ENCODE results near the gene TRMT10B.

TRMT10B gene

DNA sequence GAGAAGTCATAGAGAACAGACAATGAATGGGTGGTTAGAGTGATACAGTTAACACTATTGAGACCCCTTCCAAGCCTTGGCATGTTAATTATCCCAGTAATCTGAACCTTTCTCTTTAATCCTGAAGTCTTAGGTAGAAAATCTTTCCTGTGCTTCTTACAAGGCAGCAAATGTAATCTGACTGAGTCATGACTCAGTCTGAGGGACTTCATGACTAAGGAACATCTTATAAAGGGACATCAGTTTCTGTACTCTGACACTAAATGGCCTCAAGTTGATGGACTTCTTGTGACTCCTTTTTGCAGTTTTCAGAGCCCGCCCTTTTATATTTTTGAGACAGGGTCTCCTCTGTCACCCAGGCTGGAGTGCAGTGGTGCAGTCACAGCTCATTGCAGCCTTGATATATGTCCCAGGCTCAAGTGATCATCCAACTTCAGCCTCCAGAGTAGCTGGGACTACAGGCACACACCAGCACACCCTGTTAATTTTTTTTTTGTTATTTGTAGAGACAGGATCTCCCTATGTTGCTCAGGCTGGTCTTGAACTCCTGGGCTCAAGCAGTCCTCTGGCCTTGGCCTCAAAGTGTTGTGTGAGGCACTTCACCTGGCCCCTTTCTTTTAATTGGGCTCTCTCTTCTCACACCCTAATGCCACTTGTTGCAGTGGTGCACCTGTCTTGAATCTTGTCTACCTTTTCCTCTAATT lies 21.8 kb downstream of the TRMT10B start:
- Histone ChIP-seq H3K4me1 (ENCODE audit: control insufficient read depth, insufficient read depth, low read length) (no peaks in the 10 kb centered on the region), H3K9me3 (ENCODE audit: control insufficient read depth in 2 of 2, low read length in 2 of 2) (no peaks in the 10 kb centered on the region), H3K4me3 (ENCODE audit: low read length in 2 of 2) (no peak overlapping the region), H3K27ac (ENCODE audit: low read length) (no peak overlapping the region), H3K27me3 (ENCODE audit: control insufficient read depth in 1 of 2, insufficient read depth in 2 of 2, low read length in 2 of 2) (no peaks in the 10 kb centered on the region), H3K9ac (ENCODE audit: low read length in 2 of 2) (no peak overlapping the region), H3K36me3 (ENCODE audit: control insufficient read depth in 2 of 2, insufficient read depth in 2 of 2, low read length in 2 of 2) (peaks cover 29 to 31% of the 10 kb centered on the region in 2 donors)

DNA sequence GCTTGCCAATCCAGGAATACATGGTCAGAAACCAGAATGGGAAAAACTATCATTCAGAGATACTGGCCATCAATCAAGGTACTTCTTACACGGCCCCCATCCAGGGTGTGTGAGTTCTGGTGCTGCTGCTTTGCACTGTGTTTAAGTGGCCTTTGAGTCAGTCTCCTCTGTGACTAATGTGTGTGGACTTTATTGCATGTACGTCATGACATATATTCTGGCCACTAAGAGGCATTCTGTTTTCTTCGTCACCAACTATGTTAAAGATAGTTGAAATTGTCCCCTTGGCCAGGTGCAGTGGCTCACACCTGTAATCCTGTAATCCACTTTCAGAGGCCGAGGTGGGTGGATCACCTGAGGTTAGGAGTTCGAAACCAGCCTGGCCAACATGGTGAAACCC lies 22.7 kb downstream of the TRMT10B start:
- no peak overlapping the region for H3K9ac ChIP-seq (ENCODE audit: low read length in 2 of 2)
- no peaks in the 10 kb centered on the region for H3K4me1 ChIP-seq (ENCODE audit: control insufficient read depth, insufficient read depth, low read length)
- no peak overlapping the region for H3K4me3 ChIP-seq (ENCODE audit: low read length in 2 of 2)
- peaks cover 29 to 34% of the 10 kb centered on the region in 2 donors for H3K36me3 ChIP-seq (ENCODE audit: control insufficient read depth in 2 of 2, insufficient read depth in 2 of 2, low read length in 2 of 2)
- H3K27me3 ChIP-seq (ENCODE audit: control insufficient read depth in 1 of 2, insufficient read depth in 2 of 2, low read length in 2 of 2) = no peaks in the 10 kb centered on the region
- H3K9me3 ChIP-seq (ENCODE audit: control insufficient read depth in 2 of 2, low read length in 2 of 2) = no peaks in the 10 kb centered on the region
- H3K27ac ChIP-seq (ENCODE audit: low read length) = no peak overlapping the region

DNA sequence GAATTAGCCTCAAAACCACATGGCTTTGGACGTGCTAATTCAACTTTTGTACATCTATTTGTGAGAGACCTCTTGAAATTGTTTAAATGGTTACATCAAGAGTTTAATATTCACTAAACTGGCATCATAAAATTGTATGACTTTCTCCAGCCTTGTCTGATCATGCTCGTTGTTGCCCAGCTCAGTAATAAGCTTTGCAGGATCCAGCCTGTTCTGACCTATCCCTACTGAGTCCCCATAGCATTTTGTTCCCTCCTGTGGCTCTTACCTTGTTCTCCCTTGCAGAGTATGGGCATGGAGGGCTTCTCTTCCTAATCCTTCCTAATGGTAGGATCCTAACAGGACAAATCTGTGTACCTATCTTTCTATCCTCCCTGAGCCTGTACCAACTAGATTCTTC lies 24.9 kb downstream of the TRMT10B start:
- Histone ChIP-seq H3K27ac (ENCODE audit: low read length) (no peak overlapping the region), H3K9me3 (ENCODE audit: control insufficient read depth in 2 of 2, low read length in 2 of 2) (no peaks in the 10 kb centered on the region), H3K4me1 (ENCODE audit: control insufficient read depth, insufficient read depth, low read length) (peaks cover 3% of the 10 kb centered on the region), H3K4me3 (ENCODE audit: low read length in 2 of 2) (no peak overlapping the region), H3K9ac (ENCODE audit: low read length in 2 of 2) (no peak overlapping the region), H3K36me3 (ENCODE audit: control insufficient read depth in 2 of 2, insufficient read depth in 2 of 2, low read length in 2 of 2) (peaks cover 38 to 40% of the 10 kb centered on the region in 2 donors), H3K27me3 (ENCODE audit: control insufficient read depth in 1 of 2, insufficient read depth in 2 of 2, low read length in 2 of 2) (no peaks in the 10 kb centered on the region)

- peaks cover 4 to 6% of the 10 kb centered on the region in 2 donors for H3K27me3 ChIP-seq (ENCODE audit: control insufficient read depth in 1 of 2, insufficient read depth in 2 of 2, low read length in 2 of 2)
- peak overlapping the region; percentile 86 to 89 for H3K9ac ChIP-seq (ENCODE audit: low read length in 2 of 2)
- H3K36me3 ChIP-seq (ENCODE audit: control insufficient read depth in 2 of 2, insufficient read depth in 2 of 2, low read length in 2 of 2) = peaks cover 16 to 24% of the 10 kb centered on the region in 2 donors
- peak overlapping the region; percentile 73 for H3K27ac ChIP-seq (ENCODE audit: low read length)
- peaks cover 10% of the 10 kb centered on the region for H3K4me1 ChIP-seq (ENCODE audit: control insufficient read depth, insufficient read depth, low read length)
- peak overlapping the region; percentile 97 for H3K4me3 ChIP-seq (ENCODE audit: low read length in 2 of 2)
- no peaks in the 10 kb centered on the region for H3K9me3 ChIP-seq (ENCODE audit: control insufficient read depth in 2 of 2, low read length in 2 of 2)
These were observed 30.6 kb downstream of the TRMT10B start for GRCh38 chr9:37784291-37784615.

DNA sequence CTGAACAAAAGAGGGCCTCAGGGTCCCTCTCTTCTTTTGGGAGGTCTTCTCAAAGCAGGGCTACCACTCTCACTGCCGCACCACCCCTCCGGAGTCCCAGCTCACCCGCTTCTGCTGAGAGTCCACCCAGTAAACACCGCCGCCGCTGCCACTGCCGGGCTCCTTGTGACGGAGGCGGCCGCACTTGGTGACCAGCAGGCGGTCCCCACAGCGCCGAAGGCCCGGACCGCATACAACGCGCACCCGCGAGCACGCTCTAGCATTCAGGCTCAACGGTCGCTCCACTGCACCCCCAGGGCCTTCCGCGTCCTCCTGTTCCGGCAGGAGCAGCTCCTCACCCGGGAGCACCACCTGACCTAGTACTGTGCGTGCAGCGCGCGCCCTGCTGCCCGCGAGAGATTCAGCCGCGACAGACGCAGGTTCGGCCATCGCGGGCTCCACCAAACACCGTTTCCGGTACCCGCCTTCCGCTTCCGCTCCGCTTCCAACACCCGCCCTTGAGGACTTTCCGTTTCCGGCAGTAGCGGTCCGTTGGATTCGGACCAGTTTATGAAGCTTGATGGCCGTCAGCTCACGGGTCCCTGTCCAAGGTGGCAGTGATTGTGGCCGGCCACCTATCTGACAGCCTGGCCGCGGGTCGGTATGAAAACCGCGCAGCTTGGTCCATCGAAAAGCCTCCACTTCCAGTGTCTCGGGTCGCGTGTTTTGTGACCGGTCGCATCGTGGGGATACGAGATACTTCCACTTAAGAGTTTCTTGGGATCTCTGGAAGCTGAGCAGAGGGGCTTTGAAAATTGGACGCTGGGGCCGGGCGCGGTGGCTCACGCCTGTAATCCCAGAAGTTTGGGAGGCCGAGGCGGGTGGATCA lies 31.2 kb downstream of the TRMT10B start, which contains the start of gene EXOSC3:
Gene EXOSC3 (minus strand): TSS at position 449 of the 868 bp plus-strand sequence. CDS start 20 bp downstream, at position 429.
- Histone ChIP-seq H3K36me3 (ENCODE audit: control insufficient read depth in 2 of 2, insufficient read depth in 2 of 2, low read length in 2 of 2) (peaks cover 16 to 24% of the 10 kb centered on the region in 2 donors), H3K4me1 (ENCODE audit: control insufficient read depth, insufficient read depth, low read length) (peaks cover 10% of the 10 kb centered on the region), H3K9ac (ENCODE audit: low read length in 2 of 2) (peak within 1 kb of the TSS; percentile 86 to 89), H3K9me3 (ENCODE audit: control insufficient read depth in 2 of 2, low read length in 2 of 2) (no peaks in the 10 kb centered on the region), H3K27me3 (ENCODE audit: control insufficient read depth in 1 of 2, insufficient read depth in 2 of 2, low read length in 2 of 2) (peaks cover 4 to 6% of the 10 kb centered on the region in 2 donors), H3K4me3 (ENCODE audit: low read length in 2 of 2) (peak within 1 kb of the TSS; percentile 97), H3K27ac (ENCODE audit: low read length) (peak within 1 kb of the TSS; percentile 73)

- peaks cover 6 to 8% of the 10 kb centered on the region in 2 donors for H3K36me3 ChIP-seq (ENCODE audit: control insufficient read depth in 2 of 2, insufficient read depth in 2 of 2, low read length in 2 of 2)
- H3K27me3 ChIP-seq (ENCODE audit: control insufficient read depth in 1 of 2, insufficient read depth in 2 of 2, low read length in 2 of 2) = peaks cover 4 to 6% of the 10 kb centered on the region in 2 donors
- H3K4me3 ChIP-seq (ENCODE audit: low read length in 2 of 2) = no peak overlapping the region
- peaks cover 10% of the 10 kb centered on the region for H3K4me1 ChIP-seq (ENCODE audit: control insufficient read depth, insufficient read depth, low read length)
- no peak overlapping the region for H3K9ac ChIP-seq (ENCODE audit: low read length in 2 of 2)
- no peaks in the 10 kb centered on the region for H3K9me3 ChIP-seq (ENCODE audit: control insufficient read depth in 2 of 2, low read length in 2 of 2)
- H3K27ac ChIP-seq (ENCODE audit: low read length) = no peak overlapping the region
These were observed 33.5 kb downstream of the TRMT10B start for GRCh38 chr9:37787059-37787458.

- Histone ChIP-seq H3K27ac (ENCODE audit: low read length) (no peak overlapping the region), H3K4me3 (ENCODE audit: low read length in 2 of 2) (no peak overlapping the region), H3K9ac (ENCODE audit: low read length in 2 of 2) (no peak overlapping the region), H3K9me3 (ENCODE audit: control insufficient read depth in 2 of 2, low read length in 2 of 2) (no peaks in the 10 kb centered on the region), H3K27me3 (ENCODE audit: control insufficient read depth in 1 of 2, insufficient read depth in 2 of 2, low read length in 2 of 2) (peaks cover 4 to 6% of the 10 kb centered on the region in 2 donors), H3K4me1 (ENCODE audit: control insufficient read depth, insufficient read depth, low read length) (peaks cover 9% of the 10 kb centered on the region), H3K36me3 (ENCODE audit: control insufficient read depth in 2 of 2, insufficient read depth in 2 of 2, low read length in 2 of 2) (peaks cover 0 to under 1% of the 10 kb centered on the region in 2 donors)
These were observed 34.7 kb downstream of the TRMT10B start for GRCh38 chr9:37788332-37788731.

- H3K9ac ChIP-seq (ENCODE audit: low read length in 2 of 2) = no peak overlapping the region
- H3K36me3 ChIP-seq (ENCODE audit: control insufficient read depth in 2 of 2, insufficient read depth in 2 of 2, low read length in 2 of 2) = no peaks in the 10 kb centered on the region
- H3K27ac ChIP-seq (ENCODE audit: low read length) = no peak overlapping the region
- no peaks in the 10 kb centered on the region for H3K4me1 ChIP-seq (ENCODE audit: control insufficient read depth, insufficient read depth, low read length)
- H3K9me3 ChIP-seq (ENCODE audit: control insufficient read depth in 2 of 2, low read length in 2 of 2) = no peaks in the 10 kb centered on the region
- H3K27me3 ChIP-seq (ENCODE audit: control insufficient read depth in 1 of 2, insufficient read depth in 2 of 2, low read length in 2 of 2) = peaks cover 4 to 6% of the 10 kb centered on the region in 2 donors
- H3K4me3 ChIP-seq (ENCODE audit: low read length in 2 of 2) = no peak overlapping the region
These were observed 36.5 kb downstream of the TRMT10B start for GRCh38 chr9:37790096-37790495.

DNA sequence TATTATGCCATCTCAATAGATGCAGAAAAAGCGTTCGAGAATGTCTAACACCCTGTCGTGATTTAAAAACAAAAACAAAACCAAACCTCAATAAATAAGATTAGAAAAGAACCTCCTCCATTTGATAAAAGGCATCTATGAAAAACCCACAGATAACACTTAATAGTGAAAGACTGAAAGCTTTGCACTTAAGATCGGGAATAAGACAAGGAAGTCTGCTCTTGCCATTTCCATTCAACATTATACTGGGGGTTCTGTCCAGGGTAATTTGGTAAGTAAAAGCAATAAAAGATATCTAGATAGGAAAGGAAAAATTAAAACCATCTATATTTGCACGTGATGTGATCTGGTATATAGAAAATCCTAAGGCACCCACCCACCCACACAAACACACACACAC lies 38.5 kb downstream of the TRMT10B start:
- no peak overlapping the region for H3K4me3 ChIP-seq (ENCODE audit: low read length in 2 of 2)
- H3K9ac ChIP-seq (ENCODE audit: low read length in 2 of 2) = no peak overlapping the region
- H3K36me3 ChIP-seq (ENCODE audit: control insufficient read depth in 2 of 2, insufficient read depth in 2 of 2, low read length in 2 of 2) = no peaks in the 10 kb centered on the region
- no peak overlapping the region for H3K27ac ChIP-seq (ENCODE audit: low read length)
- H3K9me3 ChIP-seq (ENCODE audit: control insufficient read depth in 2 of 2, low read length in 2 of 2) = no peaks in the 10 kb centered on the region
- no peaks in the 10 kb centered on the region for H3K4me1 ChIP-seq (ENCODE audit: control insufficient read depth, insufficient read depth, low read length)
- peaks cover 0 to 4% of the 10 kb centered on the region in 2 donors for H3K27me3 ChIP-seq (ENCODE audit: control insufficient read depth in 1 of 2, insufficient read depth in 2 of 2, low read length in 2 of 2)

DNA sequence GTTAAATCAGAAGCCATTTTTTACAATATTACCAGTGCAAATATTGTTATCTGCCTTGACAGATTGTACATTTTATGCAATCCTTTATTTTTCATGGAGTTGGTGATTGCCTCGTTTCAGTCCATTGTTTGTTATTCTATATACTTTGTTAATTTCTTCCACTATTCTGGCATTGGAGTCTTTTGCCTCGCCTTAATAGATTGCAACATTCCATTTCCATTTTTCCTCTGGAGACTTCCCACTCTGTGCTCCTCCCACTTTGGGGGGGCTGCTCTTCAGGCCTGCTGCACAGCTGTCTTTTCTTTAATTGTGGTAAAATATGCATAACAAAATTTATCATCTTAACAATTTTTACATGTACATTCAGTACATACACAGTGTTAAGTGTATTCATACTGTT lies 42.6 kb downstream of the TRMT10B start:
- no peak overlapping the region for H3K9ac ChIP-seq (ENCODE audit: low read length in 2 of 2)
- H3K27me3 ChIP-seq (ENCODE audit: control insufficient read depth in 1 of 2, insufficient read depth in 2 of 2, low read length in 2 of 2) = no peaks in the 10 kb centered on the region
- H3K9me3 ChIP-seq (ENCODE audit: control insufficient read depth in 2 of 2, low read length in 2 of 2) = no peaks in the 10 kb centered on the region
- no peak overlapping the region for H3K4me3 ChIP-seq (ENCODE audit: low read length in 2 of 2)
- peaks cover 7% of the 10 kb centered on the region for H3K4me1 ChIP-seq (ENCODE audit: control insufficient read depth, insufficient read depth, low read length)
- no peak overlapping the region for H3K27ac ChIP-seq (ENCODE audit: low read length)
- no peaks in the 10 kb centered on the region for H3K36me3 ChIP-seq (ENCODE audit: control insufficient read depth in 2 of 2, insufficient read depth in 2 of 2, low read length in 2 of 2)

Data from stomach smooth muscle (tissue), 2 donors.